Epithelial cell of esophagus (primary cell): Measurements from ENCODE around the gene OR5H2.

Experiments used
- DNase-seq: peaks from one replicate; pipeline ENCODE4 v3.0.0; 2010; ENCODE audit warnings: low read depth
- H3K4me3 ChIP-seq: 2 replicates; pipeline ENCODE4 v1.5.1; 2011; ENCODE audit warnings: mild to moderate bottlenecking, low read length, control low read depth
- TF ChIP-seq, protein P1 (sequence below): IDR thresholded peaks from 2 replicates; pipeline ENCODE4 v1.5.1; 2011; ENCODE audit warnings: low read depth, mild to moderate bottlenecking, low read length, control low read depth, inconsistent platforms; ENCODE audit not compliant: insufficient read depth; ENCODE audit errors: missing control alignments

OR5H2 gene

GRCh38 chr3:98328933-98329332, 46.6 kb downstream of the OR5H2 start:
- no peak for DNase-seq
- no peak overlapping the region for H3K4me3 ChIP-seq
- TF ChIP-seq, protein P1, sequence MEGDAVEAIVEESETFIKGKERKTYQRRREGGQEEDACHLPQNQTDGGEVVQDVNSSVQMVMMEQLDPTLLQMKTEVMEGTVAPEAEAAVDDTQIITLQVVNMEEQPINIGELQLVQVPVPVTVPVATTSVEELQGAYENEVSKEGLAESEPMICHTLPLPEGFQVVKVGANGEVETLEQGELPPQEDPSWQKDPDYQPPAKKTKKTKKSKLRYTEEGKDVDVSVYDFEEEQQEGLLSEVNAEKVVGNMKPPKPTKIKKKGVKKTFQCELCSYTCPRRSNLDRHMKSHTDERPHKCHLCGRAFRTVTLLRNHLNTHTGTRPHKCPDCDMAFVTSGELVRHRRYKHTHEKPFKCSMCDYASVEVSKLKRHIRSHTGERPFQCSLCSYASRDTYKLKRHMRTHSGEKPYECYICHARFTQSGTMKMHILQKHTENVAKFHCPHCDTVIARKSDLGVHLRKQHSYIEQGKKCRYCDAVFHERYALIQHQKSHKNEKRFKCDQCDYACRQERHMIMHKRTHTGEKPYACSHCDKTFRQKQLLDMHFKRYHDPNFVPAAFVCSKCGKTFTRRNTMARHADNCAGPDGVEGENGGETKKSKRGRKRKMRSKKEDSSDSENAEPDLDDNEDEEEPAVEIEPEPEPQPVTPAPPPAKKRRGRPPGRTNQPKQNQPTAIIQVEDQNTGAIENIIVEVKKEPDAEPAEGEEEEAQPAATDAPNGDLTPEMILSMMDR: no peak

DNA sequence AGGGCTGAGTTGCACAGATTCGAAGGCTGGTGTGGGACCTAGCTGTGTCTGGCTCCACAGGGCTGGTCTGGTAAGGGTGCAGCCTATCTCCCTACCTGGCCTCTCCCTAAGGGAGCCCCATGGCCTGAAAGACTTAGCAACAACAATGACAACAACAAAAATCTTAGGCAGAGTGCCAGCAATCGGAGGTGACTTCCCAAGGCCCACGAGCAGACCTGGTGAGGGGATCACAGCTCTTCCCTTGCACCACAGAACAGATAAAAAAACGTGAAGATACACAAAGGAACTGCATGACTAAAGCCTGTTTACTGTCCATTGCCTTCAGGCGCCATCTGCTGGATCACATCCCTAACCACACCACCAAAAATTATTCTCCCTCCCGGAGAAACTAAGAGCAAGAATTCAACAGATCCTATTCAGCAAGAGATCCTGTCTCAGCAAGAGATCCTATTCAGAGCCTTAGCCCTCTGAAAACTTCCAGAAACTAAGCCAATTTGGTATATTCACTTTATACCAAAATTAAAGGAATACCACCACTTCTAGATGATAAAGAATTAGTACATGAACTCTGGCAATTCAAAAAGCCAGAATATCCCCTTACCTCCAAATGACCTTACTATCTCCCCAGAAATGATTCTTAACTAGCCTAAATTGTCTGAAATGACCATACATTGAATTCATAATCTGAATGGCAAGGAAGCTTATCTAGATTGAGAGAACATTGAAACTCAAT, 47.3 kb downstream of the OR5H2 start:
- DNase-seq: peak; percentile 69
- TF ChIP-seq, protein P1: peak; percentile 89
- no peak overlapping the region for H3K4me3 ChIP-seq

DNA sequence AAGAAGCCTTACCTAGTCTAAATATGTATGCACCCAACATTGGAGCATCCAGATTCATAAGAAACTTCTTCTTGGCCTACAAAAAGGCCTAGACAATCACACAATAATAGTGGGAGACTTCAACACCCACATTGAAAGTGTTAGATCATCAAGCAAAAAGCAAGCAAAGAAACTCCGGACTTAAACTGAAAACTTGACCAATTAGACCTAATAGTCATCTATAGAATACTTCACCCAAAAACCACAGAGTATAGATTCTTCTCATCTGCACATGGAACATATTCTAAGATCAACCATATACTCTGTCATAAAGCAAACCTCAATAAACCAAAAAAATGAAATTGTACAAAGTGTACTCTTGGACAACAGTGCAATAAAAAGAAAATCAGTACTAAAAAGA, 49.0 kb downstream of the OR5H2 start:
- TF ChIP-seq, protein P1: no peak
- H3K4me3 ChIP-seq: no peak overlapping the region
- no peak for DNase-seq
